ENCODE measurements around the gene NES.

GRCh38 chr1:156646738-156647211, 30.4 kb downstream of the NES start:
- TF ChIP-seq POLR2A (IDR thresholded peaks at IDR 0.05): no peak
- no peak for TF ChIP-seq CTCF (IDR thresholded peaks at IDR 0.05)
